Hepatocyte (in vitro differentiated cells): Measurements from ENCODE around the gene DISC1.

Experiments used
- EZH2 ChIP-seq: fragments of 200-600 bp; sonication (generic); IDR thresholded peaks from 2 replicates; pipeline ENCODE4 v1.6.1; 2016; ENCODE audit warnings: antibody characterized with exemption, mild to moderate bottlenecking, borderline replicate concordance
- EZH2phosphoT487 ChIP-seq: fragments of 200-600 bp; sonication (generic); IDR thresholded peaks from one replicate; pipeline ENCODE4 v1.6.1; 2018; ENCODE audit warnings: antibody characterized with exemption, mild to moderate bottlenecking, low read depth, moderate library complexity; ENCODE audit not compliant: unreplicated experiment, severe bottlenecking
- TF ChIP-seq, protein P1 (sequence below): fragments of 200-600 bp; sonication (generic); IDR thresholded peaks from 2 replicates; pipeline ENCODE4 v1.5.1; 2016; ENCODE audit warnings: antibody characterized with exemption, mild to moderate bottlenecking; ENCODE audit not compliant: poor library complexity

DNA sequence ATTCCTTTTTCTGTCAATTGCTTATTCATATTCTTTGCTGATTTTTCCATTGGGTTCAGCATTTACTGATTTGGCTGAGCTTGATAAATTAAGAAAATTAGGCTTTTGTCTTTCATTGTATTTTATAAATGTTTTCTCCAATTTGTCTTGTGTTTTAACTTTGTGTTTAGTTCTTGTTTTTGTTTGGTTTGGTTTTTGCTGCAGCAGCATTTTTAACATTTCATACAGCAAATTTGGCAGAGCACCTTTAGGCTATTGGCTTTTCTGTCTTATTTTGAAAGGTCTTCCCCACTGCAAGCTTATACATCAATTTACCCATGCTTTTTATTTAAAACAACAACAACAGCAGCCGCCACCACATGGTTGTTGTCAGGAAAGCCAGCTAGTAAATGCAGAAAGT lies 33.8 kb upstream of the DISC1 start:
- TF ChIP-seq, protein P1, sequence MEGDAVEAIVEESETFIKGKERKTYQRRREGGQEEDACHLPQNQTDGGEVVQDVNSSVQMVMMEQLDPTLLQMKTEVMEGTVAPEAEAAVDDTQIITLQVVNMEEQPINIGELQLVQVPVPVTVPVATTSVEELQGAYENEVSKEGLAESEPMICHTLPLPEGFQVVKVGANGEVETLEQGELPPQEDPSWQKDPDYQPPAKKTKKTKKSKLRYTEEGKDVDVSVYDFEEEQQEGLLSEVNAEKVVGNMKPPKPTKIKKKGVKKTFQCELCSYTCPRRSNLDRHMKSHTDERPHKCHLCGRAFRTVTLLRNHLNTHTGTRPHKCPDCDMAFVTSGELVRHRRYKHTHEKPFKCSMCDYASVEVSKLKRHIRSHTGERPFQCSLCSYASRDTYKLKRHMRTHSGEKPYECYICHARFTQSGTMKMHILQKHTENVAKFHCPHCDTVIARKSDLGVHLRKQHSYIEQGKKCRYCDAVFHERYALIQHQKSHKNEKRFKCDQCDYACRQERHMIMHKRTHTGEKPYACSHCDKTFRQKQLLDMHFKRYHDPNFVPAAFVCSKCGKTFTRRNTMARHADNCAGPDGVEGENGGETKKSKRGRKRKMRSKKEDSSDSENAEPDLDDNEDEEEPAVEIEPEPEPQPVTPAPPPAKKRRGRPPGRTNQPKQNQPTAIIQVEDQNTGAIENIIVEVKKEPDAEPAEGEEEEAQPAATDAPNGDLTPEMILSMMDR: no peak
- TF ChIP-seq EZH2 (no peak), EZH2phosphoT487 (no peak)
